Suprapubic skin (tissue), 4 donors: ENCODE measurements around the gene RNF220. TPM values are rescaled to one million over a fixed set of nuclear protein-coding genes. Genes with fewer than 3 reads are reported as not detected.

Experiments
- DNase-seq, 2 donors: peaks; one replicate each; pipeline ENCODE4 v3.0.0-alpha.2; 2019; ENCODE audit warnings: low spot score in 2 of 2
- H3K27ac ChIP-seq: fragments of 200-600 bp; sonication (generic); one replicate; pipeline ENCODE4 v1.5.1; 2019
- H3K27me3 ChIP-seq: fragments of 200-600 bp; sonication (generic); one replicate; pipeline ENCODE4 v1.5.1; 2019
- H3K36me3 ChIP-seq: fragments of 200-600 bp; sonication (generic); one replicate; pipeline ENCODE4 v1.5.1; 2019
- H3K4me1 ChIP-seq: fragments of 200-600 bp; sonication (generic); one replicate; pipeline ENCODE4 v1.5.1; 2019
- H3K4me3 ChIP-seq: fragments of 200-600 bp; sonication (generic); one replicate; pipeline ENCODE4 v1.5.1; 2019; ENCODE audit warnings: mild to moderate bottlenecking
- H3K9me3 ChIP-seq: fragments of 200-600 bp; sonication (generic); one replicate; pipeline ENCODE4 v1.5.1; 2019
- CTCF ChIP-seq, 2 donors: fragments of 200-600 bp in 1 of 2; fragments of 450-650 bp in 1 of 2; sonication (generic) in 1 of 2; IDR thresholded peaks; one replicate each; pipeline ENCODE4 v1.5.1; 2016 to 2019; ENCODE audit warnings: antibody characterized with exemption in 2 of 2, mild to moderate bottlenecking in 1 of 2, moderate library complexity in 1 of 2
- EP300 ChIP-seq: sonication (generic); formaldehyde crosslinking; IDR thresholded peaks from one replicate; pipeline ENCODE4 v1.6.1; 2017; ENCODE audit warnings: antibody characterized with exemption
- POLR2A ChIP-seq, 2 donors: fragments of 450-650 bp; IDR thresholded peaks; one replicate each; pipeline ENCODE4 v1.6.1; 2017; ENCODE audit warnings: antibody characterized with exemption in 2 of 2, mild to moderate bottlenecking in 2 of 2, moderate library complexity in 2 of 2
- POLR2AphosphoS5 ChIP-seq, 3 donors: sonication (generic); formaldehyde crosslinking; IDR thresholded peaks; one replicate each; pipeline ENCODE4 v1.6.1; 2017; ENCODE audit warnings: antibody characterized with exemption in 3 of 3
- WGBS: methylation state at CpG from one replicate; pipeline ENCODE4 v1.1.5; 2018; 5-methylcytosine and 5-hydroxymethylcytosine counted together
- total RNA-seq, 4 donors: library from RNA; depleted of rRNA; stranded (reverse); fragments of >200 nt; gene quantifications; one replicate each; pipeline ENCODE4 v1.1.0, GENCODE V29; 2016

RNF220 gene
- total RNA-seq, 4 donors from 2014 or later, result 79.4 to 124 (median 99.5) TPM

- no peak for TF ChIP-seq POLR2AphosphoS5 (IDR thresholded peaks at IDR 0.05)
- no peak for TF ChIP-seq POLR2A (IDR thresholded peaks at IDR 0.05)
- TF ChIP-seq CTCF (IDR thresholded peaks at IDR 0.05), result no peak
- no peak for TF ChIP-seq EP300
- H3K4me1 ChIP-seq, result peaks cover 8% of the 10 kb centered on the region
- H3K4me3 ChIP-seq, result no peak overlapping the region
- no peak for DNase-seq
- WGBS, result 37% methylated on average over 18 of the region's 18 CpGs
- H3K9me3 ChIP-seq, result no peaks in the 10 kb centered on the region
- H3K27ac ChIP-seq, result no peak overlapping the region
- no peaks in the 10 kb centered on the region for H3K36me3 ChIP-seq
- H3K27me3 ChIP-seq, result no peaks in the 10 kb centered on the region
Measured at GRCh38 chr1:44472620-44473525, 67.8 kb downstream of the RNF220 start.

DNA sequence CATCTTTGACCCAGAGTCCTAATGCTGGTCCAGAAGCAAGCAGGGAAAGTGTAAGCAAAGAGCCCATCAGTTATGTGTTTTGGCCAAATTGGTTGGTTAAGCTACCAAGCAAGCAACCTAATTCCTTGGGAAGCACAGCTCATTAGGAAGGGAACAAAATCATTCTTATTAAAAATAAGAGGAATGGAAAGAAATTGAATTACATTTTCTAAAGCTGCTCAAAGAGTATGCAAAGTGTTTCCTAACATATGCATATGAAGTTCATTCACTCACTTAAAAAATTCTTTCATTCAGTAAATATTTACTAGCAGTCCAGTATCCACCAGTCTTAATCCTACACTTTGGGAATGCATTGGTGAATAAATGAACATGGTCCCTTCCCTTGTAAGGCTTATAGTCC, 71.8 kb downstream of the RNF220 start:
- Histone ChIP-seq H3K4me3 (no peak overlapping the region), H3K4me1 (peaks cover 8% of the 10 kb centered on the region), H3K27me3 (peaks cover 2% of the 10 kb centered on the region), H3K9me3 (no peaks in the 10 kb centered on the region), H3K27ac (no peak overlapping the region), H3K36me3 (no peaks in the 10 kb centered on the region)
- DNase-seq, result no peak
- TF ChIP-seq POLR2AphosphoS5 (IDR thresholded peaks at IDR 0.05), result no peak

- TF ChIP-seq CTCF (IDR thresholded peaks at IDR 0.05) (no peak), POLR2AphosphoS5 (IDR thresholded peaks at IDR 0.05) (no peak), EP300 (no peak), POLR2A (IDR thresholded peaks at IDR 0.05) (no peak)
- 57% methylated on average over 2 of the region's 2 CpGs for WGBS
- Histone ChIP-seq H3K27ac (no peak overlapping the region), H3K4me3 (no peak overlapping the region), H3K4me1 (peaks cover 15% of the 10 kb centered on the region), H3K27me3 (peaks cover 9% of the 10 kb centered on the region), H3K9me3 (no peaks in the 10 kb centered on the region), H3K36me3 (no peaks in the 10 kb centered on the region)
- DNase-seq, result no peak
Measured at GRCh38 chr1:44481701-44482100, 76.6 kb downstream of the RNF220 start.

- no peak for DNase-seq
- Histone ChIP-seq H3K4me1 (peaks cover 15% of the 10 kb centered on the region), H3K27me3 (peaks cover 11% of the 10 kb centered on the region), H3K27ac (no peak overlapping the region), H3K9me3 (no peaks in the 10 kb centered on the region), H3K4me3 (no peak overlapping the region), H3K36me3 (no peaks in the 10 kb centered on the region)
- TF ChIP-seq POLR2AphosphoS5 (IDR thresholded peaks at IDR 0.05), result no peak
- no peak for TF ChIP-seq EP300
- TF ChIP-seq CTCF (IDR thresholded peaks at IDR 0.05), result no peak
- TF ChIP-seq POLR2A (IDR thresholded peaks at IDR 0.05), result no peak
- 68% methylated on average over 5 of the region's 5 CpGs for WGBS
Measured at GRCh38 chr1:44483089-44483874, 78.2 kb downstream of the RNF220 start.

DNA sequence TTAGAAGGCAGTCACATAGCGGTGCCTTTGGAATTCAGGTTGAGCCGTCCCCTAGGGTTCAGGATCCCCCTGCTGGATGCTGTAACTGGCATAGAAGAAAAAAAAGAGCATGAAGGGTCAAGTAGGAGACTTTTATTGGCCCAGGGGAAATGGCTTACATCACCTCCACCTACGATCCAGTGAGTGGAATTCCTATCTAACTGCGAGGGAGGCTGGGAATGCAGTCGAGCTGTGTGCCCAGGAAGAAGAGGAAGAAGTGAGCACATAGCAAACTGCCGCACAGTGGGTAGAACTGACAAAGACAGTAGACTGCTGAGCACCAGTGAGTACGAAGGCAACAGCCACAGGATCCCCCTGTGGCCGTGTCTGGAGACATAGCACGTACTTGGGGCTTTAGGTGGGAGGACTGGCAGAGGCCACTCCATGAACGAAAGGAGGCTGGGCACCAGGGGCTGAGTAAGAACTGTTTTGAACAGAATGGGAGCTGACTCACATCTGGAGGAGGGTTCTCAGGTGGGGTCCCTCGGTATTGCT, 79.2 kb downstream of the RNF220 start:
- no peaks in the 10 kb centered on the region for H3K9me3 ChIP-seq
- no peaks in the 10 kb centered on the region for H3K36me3 ChIP-seq
- H3K4me1 ChIP-seq, result peaks cover 15% of the 10 kb centered on the region
- no peak overlapping the region for H3K4me3 ChIP-seq
- WGBS, result 75% methylated on average over 11 of the region's 11 CpGs
- no peak for DNase-seq
- peaks cover 17% of the 10 kb centered on the region for H3K27me3 ChIP-seq
- no peak for TF ChIP-seq EP300
- no peak for TF ChIP-seq POLR2AphosphoS5 (IDR thresholded peaks at IDR 0.05)
- TF ChIP-seq POLR2A (IDR thresholded peaks at IDR 0.05), result no peak
- H3K27ac ChIP-seq, result no peak overlapping the region
